Amniotic epithelial cell (primary cell): Measurements from ENCODE around the gene TPRG1L.

Source experiments
- DNase-seq: peaks from one replicate; pipeline ENCODE4 v3.0.0-alpha.2; 2010; ENCODE audit warnings: low read depth

TPRG1L gene

GRCh38 chr1:3628445-3628844 is 3.6 kb downstream of the TPRG1L start:
- DNase-seq = no peak

- no peak for DNase-seq
These were observed 4.8 kb downstream of the TPRG1L start for GRCh38 chr1:3629561-3630160.

GRCh38 chr1:3630161-3630611 is 5.4 kb downstream of the TPRG1L start:
- DNase-seq = no peak

GRCh38 chr1:3630914-3631313 is 6.1 kb downstream of the TPRG1L start:
- no peak for DNase-seq

GRCh38 chr1:3631320-3632260 is 6.8 kb downstream of the TPRG1L start:
- no peak for DNase-seq

GRCh38 chr1:3632298-3632697 is 7.5 kb downstream of the TPRG1L start:
- no peak for DNase-seq

- no peak for DNase-seq
These were observed 8.0 kb downstream of the TPRG1L start for GRCh38 chr1:3632716-3633343.

GRCh38 chr1:3633344-3634058 is 8.7 kb downstream of the TPRG1L start:
- DNase-seq = no peak

- DNase-seq = no peak
These were observed 9.4 kb downstream of the TPRG1L start for GRCh38 chr1:3634059-3634800.

- no peak for DNase-seq
These were observed 11.3 kb downstream of the TPRG1L start for GRCh38 chr1:3636080-3636479.

- DNase-seq = no peak
These were observed 11.7 kb downstream of the TPRG1L start for GRCh38 chr1:3636531-3636930.

- DNase-seq = no peak
These were observed 13.2 kb downstream of the TPRG1L start for GRCh38 chr1:3638027-3638426.

GRCh38 chr1:3638676-3639075 is 13.9 kb downstream of the TPRG1L start:
- no peak for DNase-seq

- no peak for DNase-seq
These were observed 14.6 kb downstream of the TPRG1L start for GRCh38 chr1:3639397-3639911.

- no peak for DNase-seq
These were observed 15.5 kb downstream of the TPRG1L start for GRCh38 chr1:3640121-3640837.

GRCh38 chr1:3641046-3641760 is 16.4 kb downstream of the TPRG1L start:
- DNase-seq = no peak

GRCh38 chr1:3641816-3642215 is 17.0 kb downstream of the TPRG1L start:
- DNase-seq = no peak

- DNase-seq = no peak
These were observed 18.3 kb downstream of the TPRG1L start for GRCh38 chr1:3642919-3643675.

GRCh38 chr1:3644273-3644672 is 19.5 kb downstream of the TPRG1L start:
- DNase-seq = no peak
